Measurements from ENCODE around the gene RFTN1. TPM values are rescaled to one million over a fixed set of nuclear protein-coding genes. Genes with fewer than 3 reads are reported as not detected.

RFTN1 gene
- total RNA-seq, 4 donors from 2014 or later = 113 to 137 (median 122) TPM

- no peak for TF ChIP-seq EP300 (IDR thresholded peaks at IDR 0.05)
- no peak for TF ChIP-seq POLR2A (IDR thresholded peaks at IDR 0.05)
- TF ChIP-seq CTCF (IDR thresholded peaks at IDR 0.05) = no peak
Observed at GRCh38 chr3:16514755-16515353, 1.4 kb upstream of the RFTN1 start.

GRCh38 chr3:16514021-16514700, 662 bp upstream of the RFTN1 start:
- Histone ChIP-seq H3K27me3 (no peaks in the 10 kb centered on the region), H3K27ac (peak overlapping the region; percentile 70 to 91 (median 82)), H3K9me3 (no peaks in the 10 kb centered on the region), H3K4me1 (peaks cover 0 to 70% (median 29%) of the 10 kb centered on the region in 4 donors), H3K36me3 (no peaks in the 10 kb centered on the region), H3K4me3 (peak overlapping the region; percentile 62 to 96 (median 68))
- 40 to 55% methylated on average over 9 of the region's 9 CpGs for WGBS, 2 donors
- DNase-seq (ENCODE audit: low spot score in 2 of 2) = no peak
- no peak for TF ChIP-seq EP300 (IDR thresholded peaks at IDR 0.05)
- no peak for TF ChIP-seq CTCF (IDR thresholded peaks at IDR 0.05)
- no peak for TF ChIP-seq POLR2A (IDR thresholded peaks at IDR 0.05)

More at GRCh38 chr3:16514755-16515353, 1.4 kb upstream of the RFTN1 start:
- DNase-seq (ENCODE audit: low spot score in 2 of 2) = no peak
- 74 to 77% methylated on average over 5 of the region's 5 CpGs for WGBS, 2 donors
- Histone ChIP-seq H3K9me3 (no peaks in the 10 kb centered on the region), H3K36me3 (no peaks in the 10 kb centered on the region), H3K4me1 (peaks cover 0 to 63% (median 27%) of the 10 kb centered on the region in 4 donors), H3K4me3 (no peak overlapping the region), H3K27me3 (no peaks in the 10 kb centered on the region), H3K27ac (peak overlapping the region in 3 of 4 donors; percentile 81 to 91 (median 83))

- TF ChIP-seq EP300 (IDR thresholded peaks at IDR 0.05) (peak in 1 of 2 donors; percentile 38), CTCF (IDR thresholded peaks at IDR 0.05) (no peak), POLR2A (IDR thresholded peaks at IDR 0.05) (no peak)
- DNase-seq (ENCODE audit: low spot score in 2 of 2) = peak; percentile 41 to 58
- Histone ChIP-seq H3K4me3 (peak overlapping the region; percentile 62 to 96 (median 68)), H3K27me3 (no peaks in the 10 kb centered on the region), H3K36me3 (no peaks in the 10 kb centered on the region), H3K9me3 (no peaks in the 10 kb centered on the region), H3K27ac (peak overlapping the region; percentile 70 to 91 (median 84)), H3K4me1 (peaks cover 0 to 85% (median 43%) of the 10 kb centered on the region in 4 donors)
- 1 to 3% methylated on average over 36 to 37 of the region's 37 CpGs for WGBS, 2 donors
Observed at GRCh38 chr3:16512435-16513140, 911 bp downstream of the RFTN1 start.

GRCh38 chr3:16511681-16512434, 1.6 kb downstream of the RFTN1 start:
- H3K4me1 ChIP-seq = peaks cover 0 to 81% (median 42%) of the 10 kb centered on the region in 4 donors
- peak in 1 of 2 donors; percentile 49 for TF ChIP-seq EP300 (IDR thresholded peaks at IDR 0.05)
- no peak for TF ChIP-seq POLR2A (IDR thresholded peaks at IDR 0.05)
- 4 to 10% methylated on average over 9 to 11 of the region's 11 CpGs for WGBS, 2 donors

More at GRCh38 chr3:16511681-16512434, 1.6 kb downstream of the RFTN1 start:
- peak overlapping the region; percentile 62 to 96 (median 68) for H3K4me3 ChIP-seq
- DNase-seq (ENCODE audit: low spot score in 2 of 2) = peak; percentile 36 to 70
- peak overlapping the region; percentile 70 to 91 (median 84) for H3K27ac ChIP-seq
- H3K36me3 ChIP-seq = no peaks in the 10 kb centered on the region
- no peaks in the 10 kb centered on the region for H3K27me3 ChIP-seq
- no peaks in the 10 kb centered on the region for H3K9me3 ChIP-seq

All from tibial nerve (tissue), 4 donors.